GM12801 (cell line): ENCODE data around the gene DIAPH2.

Experiments used
- CTCF ChIP-seq: IDR thresholded peaks from one replicate; pipeline ENCODE4 v1.5.1; 2011; ENCODE audit warnings: control low read depth; ENCODE audit not compliant: insufficient read length; ENCODE audit errors: extremely low read depth

DIAPH2 gene

DNA sequence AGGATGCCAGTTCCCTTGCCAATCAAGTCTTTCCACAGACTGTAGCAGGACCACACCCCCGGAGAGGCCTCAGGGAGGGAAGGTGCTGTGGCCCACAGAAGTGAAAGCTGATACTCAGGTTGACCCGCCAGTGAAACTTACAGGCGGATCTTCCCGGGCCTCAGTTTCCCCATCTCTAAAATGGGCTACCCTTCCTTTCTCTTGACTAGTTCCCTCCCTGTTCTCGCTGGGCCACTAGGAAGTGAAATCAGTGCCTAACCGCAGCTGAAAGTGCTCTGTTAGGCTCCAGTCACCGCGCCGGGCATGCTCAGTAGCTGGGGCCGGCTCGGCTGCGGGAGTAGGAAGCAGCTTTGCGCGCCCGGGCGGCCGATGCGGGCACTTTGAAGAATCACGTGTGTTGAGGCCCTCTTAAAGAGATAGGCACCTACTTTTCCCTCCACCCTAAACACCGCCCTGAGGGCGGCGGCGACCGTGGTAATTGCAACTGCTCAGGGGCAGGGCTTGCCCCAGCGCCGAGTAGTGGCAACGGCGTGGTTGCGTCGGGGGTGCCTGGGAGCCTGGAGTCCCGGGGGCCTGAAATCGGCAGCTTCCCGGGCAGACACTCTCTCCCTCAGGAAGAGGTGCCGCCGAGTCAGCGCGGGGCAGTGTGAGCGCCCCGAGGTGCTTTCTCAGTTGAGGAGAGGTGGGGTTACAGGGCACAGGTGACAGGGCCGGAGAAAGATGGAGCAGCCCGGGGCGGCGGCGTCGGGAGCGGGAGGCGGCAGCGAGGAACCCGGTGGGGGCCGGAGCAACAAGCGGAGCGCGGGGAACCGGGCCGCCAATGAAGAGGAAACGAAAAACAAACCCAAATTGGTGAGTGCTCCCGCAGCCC is at the start of gene DIAPH2:
TSS of gene DIAPH2 (plus strand) at position 504 of the 871 bp plus-strand sequence.
- no peak for TF ChIP-seq CTCF

GRCh38 chrX:96650023-96650422 is 34.6 kb upstream of the DIAPH2 start:
- TF ChIP-seq CTCF = no peak

DNA sequence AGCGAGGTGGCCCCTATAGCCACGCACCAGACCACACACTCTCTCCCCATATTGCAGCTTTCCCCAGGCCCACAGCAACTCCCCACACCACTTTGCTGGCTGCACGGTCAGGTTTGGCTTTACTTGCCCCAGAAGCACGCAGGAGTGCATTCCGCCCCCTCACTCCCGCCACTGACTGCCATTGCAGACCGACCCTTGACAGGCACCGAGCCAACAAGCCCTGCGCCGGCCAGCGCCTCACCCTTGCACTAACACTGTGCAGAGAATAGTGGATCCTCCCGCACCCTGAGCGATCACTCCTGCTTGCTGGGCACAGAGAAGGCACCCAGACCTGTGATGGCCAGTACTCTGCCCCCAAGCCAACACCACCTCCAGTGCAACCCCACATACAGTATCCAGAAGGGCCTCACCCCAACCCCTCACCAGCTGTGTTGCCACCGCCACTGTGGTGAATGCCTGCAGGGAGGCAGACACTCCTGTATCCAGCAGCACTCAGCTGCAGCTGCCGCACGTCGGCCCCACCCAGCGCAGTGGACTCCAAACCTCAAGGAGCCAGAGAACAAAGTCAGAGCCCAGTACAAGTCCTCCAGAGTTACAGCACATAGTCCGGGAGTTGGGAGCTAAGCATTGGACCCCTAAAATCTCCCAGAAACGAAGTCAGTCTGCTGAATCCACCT is 28.6 kb upstream of the DIAPH2 start:
- TF ChIP-seq CTCF = no peak

DNA sequence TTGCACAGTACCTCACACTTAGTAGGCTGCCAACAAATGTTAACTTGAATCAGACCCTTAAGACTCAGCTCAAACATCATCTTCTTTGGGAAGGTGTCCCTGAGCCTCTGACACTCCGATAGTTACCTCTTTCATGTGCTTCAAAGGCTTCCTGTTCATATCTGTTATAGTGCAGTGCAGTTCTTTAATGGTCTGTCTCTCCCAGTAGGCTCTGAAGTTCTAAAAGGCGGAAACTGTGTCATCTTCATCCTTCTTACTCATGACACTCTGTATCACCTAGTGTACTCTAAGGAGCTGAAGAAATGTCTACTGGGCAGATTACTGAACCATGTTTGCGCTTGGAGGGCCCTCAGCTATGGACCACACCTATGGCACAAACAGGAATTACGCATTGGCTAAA is 2.1 kb upstream of the DIAPH2 start:
- no peak for TF ChIP-seq CTCF

GRCh38 chrX:96683997-96684338 is 674 bp upstream of the DIAPH2 start:
- no peak for TF ChIP-seq CTCF

- no peak for TF ChIP-seq CTCF
Measured at GRCh38 chrX:96685210-96686099, 813 bp downstream of the DIAPH2 start.

DNA sequence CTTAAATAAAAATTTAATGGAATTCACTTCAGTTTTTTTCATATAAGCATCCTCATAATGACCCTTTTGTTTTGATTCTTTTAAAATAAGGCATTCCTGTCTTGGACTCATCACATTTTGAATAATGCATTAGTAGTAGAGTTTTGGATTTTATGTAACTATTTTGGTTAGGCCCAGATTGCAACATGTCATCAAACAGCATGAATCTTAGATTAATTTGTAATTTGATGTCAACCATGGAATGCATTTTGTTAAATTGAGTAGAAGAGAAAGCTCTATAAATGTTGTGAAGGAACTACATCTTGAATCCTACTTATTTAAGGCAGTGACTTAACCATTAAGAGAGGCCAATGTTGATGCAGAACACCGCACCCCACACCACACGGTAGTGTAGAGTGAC is 3.1 kb downstream of the DIAPH2 start:
- TF ChIP-seq CTCF = no peak
